GM18868 (cell line): ENCODE measurements around the gene ZDHHC17.

Experiments
- ATAC-seq: cut with Tn5 transposase; IDR thresholded peaks from one replicate; pipeline ENCODE4 v1.9.1; 2021; ENCODE audit warnings: mild to moderate bottlenecking, moderate library complexity; ENCODE audit not compliant: unreplicated experiment

Gene ZDHHC17

DNA sequence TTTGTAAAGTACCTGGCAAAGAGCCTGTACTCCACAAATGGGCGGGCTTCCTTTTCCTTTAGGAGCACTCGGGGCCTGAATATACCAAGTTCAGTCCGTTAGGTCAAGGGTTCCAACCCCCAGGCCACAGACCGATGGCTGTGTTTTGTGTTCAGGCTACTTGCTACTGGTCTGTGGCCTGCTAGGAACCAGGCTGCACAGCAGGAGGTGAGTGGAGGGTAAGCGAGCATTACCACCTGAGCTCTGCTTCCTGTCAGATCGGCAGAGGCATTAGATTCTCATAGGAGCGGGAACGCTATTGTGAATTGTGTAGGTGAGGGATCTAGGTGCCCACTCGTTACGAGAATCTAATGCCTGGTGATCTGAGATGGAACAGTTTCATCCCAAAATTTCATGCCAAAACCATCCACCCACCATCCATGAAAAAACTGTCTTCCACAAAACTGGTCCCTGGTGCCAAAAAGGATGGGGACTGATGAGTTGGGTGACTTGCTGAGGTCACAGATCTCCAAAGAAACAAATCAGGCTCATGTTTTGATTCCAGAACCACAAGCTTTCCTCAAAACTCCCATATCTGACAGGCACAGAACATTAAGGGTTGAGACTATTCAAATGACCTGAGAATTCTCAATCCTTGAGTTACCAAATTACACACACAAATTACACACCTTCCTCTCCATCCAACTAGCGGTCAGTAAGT, 110.7 kb downstream of the ZDHHC17 start:
- ATAC-seq, result no peak

DNA sequence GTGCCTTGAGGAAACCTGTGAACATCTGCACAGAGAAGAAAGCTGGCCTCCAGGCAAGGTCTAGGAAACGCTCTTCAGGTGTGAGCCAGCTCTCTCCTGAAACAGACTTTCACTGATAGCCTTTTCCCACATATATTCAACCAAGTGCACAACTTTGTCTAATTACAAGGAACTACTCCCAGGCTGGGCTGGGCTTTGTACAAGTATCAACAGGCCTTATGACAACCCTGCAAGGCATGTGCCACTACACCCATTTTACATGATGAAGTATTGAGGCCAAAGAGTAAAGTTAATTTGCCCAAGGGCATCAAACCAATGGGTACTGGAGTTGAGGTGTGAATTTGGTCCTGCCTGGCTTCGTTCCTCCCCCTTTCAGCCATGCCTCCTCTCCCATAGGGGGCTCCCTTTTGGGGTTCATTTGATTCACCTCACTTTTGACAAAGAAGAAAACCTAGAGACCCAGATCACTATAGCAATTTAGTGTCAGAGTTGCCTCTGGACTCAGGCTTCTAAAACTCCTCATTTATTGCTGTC, 112.8 kb downstream of the ZDHHC17 start:
- ATAC-seq, result no peak

DNA sequence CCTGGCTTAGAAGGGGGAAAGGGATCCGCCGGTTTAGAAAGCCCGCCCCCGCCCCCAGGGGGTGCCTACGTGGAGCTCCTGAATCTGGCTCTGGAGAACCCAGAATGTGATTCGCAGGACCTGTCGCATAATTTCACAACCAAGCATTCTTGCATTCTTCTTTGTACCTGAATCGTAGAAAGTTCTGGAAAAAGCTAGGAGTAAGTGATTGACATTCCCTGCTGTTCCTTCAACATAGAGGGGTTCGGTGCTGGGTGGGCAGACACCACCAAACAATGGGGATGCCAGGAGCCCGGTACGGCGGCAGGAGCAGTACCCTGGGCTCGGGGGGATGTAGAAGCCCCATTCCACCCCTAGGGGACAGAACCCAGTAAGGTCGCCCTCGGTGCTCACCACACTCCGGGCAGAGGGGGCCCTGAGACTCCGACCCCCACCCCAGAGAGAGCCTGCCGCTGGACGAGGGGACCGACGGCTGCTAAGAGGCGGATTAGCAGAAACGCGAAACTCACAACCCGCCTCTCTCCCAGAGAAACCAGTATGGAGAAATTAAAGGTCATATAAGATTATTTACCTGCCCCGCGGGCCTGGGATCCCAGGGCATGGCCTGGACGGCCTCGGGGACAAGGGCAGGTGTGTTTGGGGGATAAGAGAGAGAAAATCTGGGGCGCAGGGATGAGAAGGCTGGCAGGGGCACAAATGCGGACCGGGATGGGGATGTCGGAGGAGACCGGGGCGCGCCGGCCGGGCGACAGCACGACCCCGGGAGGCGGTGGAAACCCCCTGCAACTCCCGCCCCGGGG, 114.4 kb downstream of the ZDHHC17 start:
- peak; percentile 31 for ATAC-seq

DNA sequence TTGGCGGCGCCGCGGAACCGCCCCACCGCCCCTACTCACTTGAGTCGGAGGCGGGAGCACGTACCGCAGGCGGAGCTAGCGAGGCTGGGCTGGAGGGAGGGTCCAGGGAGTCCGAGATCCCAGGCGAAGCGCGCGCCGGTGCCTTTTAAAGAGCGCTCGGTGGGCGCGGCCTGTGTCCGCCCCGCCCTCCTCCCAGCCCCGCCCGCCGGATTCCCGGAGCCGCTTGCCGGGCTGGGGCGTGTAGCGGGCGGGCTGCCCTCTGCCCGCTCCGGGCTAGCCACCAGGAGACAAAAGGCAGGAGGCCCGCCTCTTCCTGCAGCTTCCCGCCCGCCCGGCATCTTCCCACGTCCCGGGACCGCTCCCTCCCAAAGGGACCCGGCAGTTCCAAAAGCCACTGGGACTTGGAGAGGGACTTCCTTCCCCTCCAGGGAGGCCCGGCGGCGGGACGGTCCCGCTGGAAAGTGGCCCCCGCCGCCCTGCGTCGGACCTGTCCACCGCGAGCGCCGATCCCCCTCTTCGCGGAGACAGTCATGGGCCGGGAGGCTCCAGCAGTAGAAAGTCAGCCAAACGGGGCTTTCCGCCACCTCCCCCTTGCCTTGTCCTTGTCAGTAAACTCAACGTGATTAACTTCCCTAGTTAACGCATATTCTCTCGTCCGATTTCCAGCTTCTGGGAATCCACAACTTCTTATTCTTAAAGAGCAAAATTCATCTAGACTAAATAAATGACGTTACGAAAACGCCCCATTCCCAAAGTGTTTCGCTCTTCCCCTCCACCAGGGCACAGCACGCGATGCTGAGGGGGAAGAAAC, 115.2 kb downstream of the ZDHHC17 start, which contains the start of gene CSRP2:
Gene CSRP2 (minus strand): TSS at position 121 of the 811 bp plus-strand sequence. CDS start 12,759 bp downstream, outside the sequence.
- peak; percentile 91 for ATAC-seq

DNA sequence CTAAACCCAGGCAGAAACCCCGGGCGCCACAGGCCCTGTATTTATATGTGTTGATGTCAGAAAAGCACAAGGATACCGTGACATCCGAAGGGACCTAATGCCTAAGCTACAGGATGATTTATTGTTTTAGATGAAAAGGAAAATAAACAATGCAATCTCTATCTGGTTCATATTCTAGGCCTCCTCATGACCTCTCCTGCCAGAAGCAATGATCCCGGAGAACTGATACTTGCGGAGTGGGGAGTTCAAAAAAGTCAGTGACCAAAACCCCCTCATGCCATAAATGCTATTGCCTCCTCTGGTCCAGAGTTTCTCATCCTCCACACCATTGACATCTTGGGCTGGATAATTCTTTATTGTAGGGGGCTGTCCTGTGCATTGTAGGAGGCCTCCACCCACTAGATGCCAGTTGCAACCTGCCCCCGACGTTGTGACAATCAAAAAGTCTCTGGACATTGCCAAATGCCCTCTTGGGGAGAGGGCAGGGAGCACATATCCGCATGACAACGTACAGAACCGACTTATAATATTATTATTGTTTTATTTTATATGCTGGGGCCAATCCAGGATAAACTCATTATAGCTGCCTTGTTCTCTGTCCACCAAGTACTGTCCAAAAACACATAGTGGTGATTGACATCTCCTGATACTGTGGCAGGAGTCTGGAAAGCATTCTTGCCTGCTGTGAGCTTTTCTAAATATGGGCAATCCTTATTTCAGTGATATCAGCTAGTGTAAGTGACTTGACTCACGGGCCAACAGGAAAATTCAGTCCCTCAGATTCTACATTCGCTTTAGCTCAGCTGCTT, 116.0 kb downstream of the ZDHHC17 start:
- no peak for ATAC-seq

DNA sequence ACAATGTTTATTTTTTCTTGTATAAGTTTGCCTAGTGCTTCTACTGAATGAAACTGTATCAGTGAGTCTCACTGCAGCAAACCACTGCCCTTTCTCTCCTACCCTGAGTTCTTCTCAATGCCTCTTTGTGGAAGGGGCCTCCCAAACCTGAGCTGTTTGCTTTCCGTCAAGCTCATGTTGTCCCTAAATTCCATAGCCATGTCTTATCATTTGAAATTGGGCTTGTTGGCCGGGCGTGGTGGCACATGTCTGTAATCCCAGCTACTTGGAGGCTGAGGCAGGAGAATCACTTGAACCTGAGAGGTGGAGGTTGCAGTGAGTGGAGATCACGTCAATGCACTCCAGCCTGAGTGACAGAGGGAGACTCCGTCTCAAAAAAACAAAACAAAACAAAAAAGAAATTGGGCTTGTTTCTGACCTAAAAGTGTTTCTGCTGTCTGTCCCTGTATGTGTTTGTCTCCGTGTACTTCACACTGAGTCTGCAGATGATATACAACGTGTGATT, 116.7 kb downstream of the ZDHHC17 start:
- no peak for ATAC-seq

DNA sequence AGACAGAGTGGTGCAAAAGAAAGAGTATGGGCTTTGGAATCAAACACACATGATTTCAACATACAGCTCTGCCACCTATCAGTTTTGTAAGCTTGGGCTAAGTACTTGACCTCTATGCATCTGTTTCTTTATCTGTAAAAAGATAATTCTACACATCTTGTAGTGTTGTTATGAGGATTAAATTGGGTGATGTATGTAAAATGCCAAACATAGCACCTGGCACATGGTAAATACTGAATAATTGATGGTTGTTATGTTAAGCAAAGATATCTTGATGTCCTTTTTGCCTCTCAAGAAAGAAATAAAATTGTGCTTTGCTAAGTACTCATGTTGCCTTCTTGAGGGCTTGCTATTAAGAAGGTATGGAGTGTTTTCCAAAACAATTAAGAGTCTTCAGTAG, 117.2 kb downstream of the ZDHHC17 start:
- ATAC-seq, result no peak

DNA sequence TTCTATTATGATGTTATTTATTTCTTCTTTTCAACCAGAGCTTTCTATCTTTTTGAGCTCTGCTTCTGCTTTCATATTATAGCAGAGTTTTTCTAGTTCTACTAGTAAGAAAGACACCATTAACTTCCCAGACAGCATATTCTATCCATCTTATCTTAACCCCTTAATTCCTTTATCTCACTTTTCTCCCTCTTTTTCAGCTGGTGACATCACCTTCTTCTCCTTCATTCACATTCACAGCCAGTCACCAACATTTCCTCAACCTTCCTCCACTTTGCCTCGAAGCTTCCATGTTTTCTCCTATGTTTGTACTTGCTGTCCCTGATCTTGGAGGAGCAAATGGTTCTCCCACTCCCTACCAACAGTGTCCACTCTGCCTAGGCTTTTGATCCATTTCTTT, 118.5 kb downstream of the ZDHHC17 start:
- ATAC-seq, result no peak

DNA sequence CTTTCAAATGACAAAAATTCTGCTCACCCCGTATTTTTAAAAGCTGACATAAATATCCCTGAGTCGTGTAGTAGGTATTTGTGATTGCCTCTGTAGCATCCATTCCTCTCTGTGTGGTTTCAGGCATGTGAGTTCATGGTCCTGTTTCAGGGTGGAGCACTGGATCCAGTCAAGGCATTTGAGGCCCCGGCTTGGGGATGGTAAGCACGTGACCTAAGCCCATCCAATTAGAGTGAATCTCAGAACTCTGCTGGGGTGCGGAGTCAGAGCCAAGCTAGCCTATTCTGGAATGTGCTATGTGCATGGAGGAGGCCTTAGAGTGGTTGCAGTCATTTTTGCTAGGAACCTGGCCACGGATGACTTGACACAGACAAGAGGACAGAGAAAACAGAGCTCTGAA, 119.2 kb downstream of the ZDHHC17 start:
- no peak for ATAC-seq

DNA sequence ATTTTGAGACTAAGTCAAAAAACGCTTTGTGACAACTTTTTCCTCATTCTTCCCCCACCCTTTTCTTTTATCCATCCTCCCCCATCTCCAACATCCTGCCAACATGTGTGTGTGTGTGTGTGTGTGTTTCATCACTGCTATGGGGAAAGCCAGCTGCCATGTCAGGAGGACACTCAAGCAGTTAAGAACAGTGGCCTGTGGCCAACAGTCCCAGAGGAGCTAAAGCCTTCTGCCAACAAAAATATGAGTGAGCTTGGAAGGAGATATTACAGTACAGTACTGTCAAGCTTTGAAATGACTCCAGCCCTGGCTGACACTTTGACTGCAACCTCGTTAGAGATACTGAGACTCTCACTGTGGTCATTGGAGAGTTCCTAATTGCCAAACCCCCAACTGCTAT, 119.9 kb downstream of the ZDHHC17 start:
- ATAC-seq, result no peak

DNA sequence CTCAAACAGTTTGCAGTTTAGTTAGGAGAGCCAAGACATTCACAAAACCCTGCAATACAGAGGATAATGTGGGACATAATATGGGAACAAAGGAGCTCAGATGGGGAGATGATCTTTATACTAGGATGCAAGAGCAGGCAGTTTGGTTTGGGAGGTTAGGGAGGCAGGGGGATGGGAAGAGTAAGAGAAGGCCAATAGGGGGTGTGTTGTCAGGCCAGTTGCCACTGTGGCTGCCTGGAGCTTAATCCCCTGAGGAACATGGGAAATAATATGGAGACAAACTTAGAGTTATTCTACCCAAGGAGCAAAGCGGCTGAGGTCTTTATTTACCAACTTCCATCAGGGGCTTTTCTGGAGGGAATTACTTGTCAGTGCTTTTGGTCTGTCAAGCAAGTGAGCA, 124.9 kb downstream of the ZDHHC17 start:
- no peak for ATAC-seq

DNA sequence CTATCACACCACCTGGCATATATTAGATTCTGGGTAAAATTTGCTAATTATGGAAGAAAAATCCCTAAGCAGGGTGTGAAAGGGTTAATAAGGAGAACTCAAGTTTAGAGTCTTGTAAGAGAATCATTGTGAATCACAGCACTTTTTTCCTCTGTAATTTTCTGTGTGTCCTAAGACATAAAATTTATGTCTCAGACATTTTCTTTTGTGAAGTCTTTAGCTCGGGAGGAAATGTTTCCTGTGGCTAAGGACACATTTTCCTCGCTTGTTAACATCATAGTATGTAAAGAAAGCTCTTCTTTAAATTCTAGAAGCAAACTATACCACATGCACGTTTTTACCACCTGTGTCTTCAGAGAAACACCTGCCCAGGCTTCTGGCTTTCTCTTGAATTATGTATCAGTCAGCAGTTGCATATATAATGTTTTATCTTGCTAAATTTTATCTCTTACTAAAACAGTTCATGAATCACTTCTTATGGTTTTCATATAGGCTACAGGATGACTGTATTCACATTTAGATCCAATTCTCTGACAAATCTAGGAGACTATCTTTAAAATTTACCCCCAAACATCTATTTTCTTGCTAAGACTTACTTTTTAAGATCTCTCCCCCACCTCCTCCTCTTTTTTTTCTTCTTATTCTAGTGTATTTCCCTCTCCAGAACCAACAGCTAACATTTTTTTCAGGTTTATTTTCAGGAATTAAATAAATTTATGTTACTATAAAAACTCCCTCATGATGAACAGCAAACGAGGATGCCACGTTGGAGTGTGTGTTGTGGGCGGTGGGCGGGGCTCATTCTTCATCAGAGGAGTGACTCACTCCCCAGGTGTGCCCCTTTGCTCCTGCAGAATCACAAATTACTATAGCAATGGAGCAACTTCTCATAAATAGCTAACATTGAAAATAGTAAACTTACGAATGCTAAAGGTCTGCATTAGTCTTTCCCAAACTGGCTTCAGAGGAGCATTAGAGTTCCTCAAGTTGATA, 126.5 kb downstream of the ZDHHC17 start:
- ATAC-seq, result no peak

DNA sequence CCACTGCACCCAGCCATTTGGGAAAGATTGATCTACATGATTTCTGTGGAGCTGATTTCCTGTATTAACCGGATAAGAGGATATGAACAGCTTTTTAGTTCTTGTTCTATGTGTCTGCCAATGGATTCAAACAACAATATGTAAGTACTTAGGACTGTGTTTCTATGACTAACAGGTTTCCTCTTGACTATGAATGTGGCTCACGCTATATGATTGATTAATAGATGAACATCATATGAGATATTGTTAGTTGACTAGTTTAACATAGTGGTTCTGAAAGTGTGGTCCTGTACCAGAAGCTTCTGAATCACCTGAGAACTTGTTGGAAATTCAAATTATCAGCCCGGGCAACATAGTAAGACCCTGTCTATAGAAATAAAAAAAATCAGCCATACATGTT, 127.7 kb downstream of the ZDHHC17 start:
- no peak for ATAC-seq

DNA sequence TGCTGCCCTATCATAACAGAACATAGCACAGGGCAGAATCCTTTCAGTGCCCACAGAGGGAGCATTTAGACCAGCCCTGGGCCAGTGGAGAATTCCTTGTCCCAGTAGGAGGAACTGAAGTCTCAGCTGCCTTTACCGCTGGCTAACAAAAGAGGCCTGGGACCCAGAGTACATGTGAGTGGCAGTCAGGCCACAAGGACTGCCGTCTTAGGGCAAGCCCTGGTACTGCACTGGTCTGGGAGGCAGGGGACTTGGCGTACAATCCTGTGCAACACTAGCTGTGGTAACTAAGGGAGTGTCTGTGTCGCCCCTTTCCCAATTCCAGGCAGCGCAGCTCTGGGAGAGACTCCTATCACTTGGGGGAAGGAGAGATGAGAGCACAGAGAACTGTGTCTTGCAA, 131.9 kb downstream of the ZDHHC17 start:
- no peak for ATAC-seq

DNA sequence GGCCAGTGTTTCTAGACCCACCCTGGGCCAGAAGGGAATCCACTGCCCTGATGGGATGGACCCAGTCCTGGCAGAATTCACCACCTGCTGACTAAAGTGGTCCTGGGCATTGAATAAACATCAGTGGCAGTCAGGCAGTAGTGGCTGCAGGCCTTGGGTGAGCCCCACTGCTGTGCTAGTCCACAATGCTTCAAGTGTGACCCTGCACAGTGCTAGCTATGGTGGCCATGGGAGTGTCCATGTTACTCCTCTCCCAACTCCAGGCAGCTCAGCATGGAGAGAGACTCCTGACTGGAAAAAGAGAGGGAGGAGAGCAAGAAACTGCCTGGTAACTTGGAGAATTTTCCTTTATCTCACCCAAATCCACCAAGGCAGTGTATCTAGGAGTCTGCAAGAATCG, 132.4 kb downstream of the ZDHHC17 start:
- ATAC-seq, result no peak

DNA sequence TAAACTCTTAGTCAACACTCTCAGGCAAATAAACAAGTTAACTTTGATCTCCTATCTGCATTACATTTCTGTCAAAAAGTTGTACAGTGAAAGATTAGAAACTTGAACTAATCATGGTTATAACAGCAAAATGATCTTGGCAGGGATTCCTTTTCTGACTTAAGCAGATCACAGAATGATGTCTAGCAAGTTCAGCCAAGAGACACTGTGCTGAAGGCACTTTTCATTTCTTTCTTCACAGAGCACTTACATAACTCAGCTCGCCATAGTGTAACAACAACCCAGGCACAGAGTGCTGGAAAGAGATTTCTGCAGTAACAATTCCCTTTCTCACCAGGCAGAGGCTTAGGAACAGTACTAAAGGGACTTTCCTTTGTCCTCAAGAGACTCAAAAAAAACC, 134.5 kb downstream of the ZDHHC17 start:
- ATAC-seq, result no peak

DNA sequence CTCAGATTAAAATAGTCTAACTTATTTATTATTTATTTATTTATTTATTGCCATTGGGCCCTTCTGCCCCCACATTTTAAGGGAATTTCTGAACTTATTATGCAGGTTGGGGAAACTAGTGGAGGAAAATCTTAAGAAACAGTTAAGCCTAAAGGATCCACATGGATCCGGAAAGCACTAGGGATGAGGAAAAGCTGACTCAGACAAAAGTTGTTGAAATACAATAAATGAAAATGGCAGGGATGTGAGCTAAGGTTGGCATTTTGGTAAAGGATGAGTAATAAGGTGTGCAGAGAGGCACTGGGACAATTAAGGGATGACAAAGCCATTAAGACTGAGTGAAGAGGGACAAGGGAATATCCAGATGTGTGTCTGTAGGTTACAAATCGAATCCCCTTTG, 135.6 kb downstream of the ZDHHC17 start:
- no peak for ATAC-seq

DNA sequence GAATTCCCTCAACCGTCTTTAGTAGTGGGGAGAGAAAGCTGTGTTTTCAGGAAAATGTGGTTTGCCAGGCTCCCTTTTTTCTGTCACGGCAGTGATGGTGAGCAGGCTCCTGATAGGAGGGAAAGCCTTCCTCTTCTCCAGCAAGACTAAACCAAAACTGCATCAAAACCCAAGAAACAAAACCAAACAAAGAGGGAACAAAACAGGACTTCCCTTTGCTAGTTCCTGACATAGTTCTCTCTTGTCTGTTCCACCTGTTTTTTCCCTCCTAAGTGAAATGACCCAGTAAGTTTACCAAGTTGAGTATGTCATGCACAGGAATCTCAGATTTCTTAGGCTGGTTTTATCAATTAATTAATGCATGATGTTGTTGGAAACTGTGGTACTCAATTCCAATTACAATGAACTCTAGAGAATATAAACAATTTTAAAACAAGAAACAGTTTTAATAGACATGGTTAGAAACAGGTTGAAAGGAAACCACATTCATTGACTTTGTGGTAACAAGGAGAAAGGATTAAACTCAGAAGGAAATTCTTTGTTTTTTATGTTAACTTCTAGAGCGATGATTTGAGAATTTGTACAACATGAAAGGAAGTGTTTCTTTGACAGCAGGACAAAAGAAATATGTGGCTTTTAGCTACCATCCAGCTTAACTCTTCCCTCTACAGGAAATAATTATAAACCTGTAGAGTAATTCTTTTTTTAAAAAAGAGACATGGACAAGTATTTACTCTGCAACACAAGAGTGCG, 137.9 kb downstream of the ZDHHC17 start:
- no peak for ATAC-seq
